Liver (tissue), 9 donors: ENCODE results near the gene ADGRV1. TPM values are rescaled to one million over a fixed set of nuclear protein-coding genes. Genes with fewer than 3 reads are reported as not detected.

ENCODE experiments used
- DNase-seq: peaks from one replicate; pipeline ENCODE4 v3.0.0-alpha.2; 2017; ENCODE audit warnings: low spot score
- H3K27ac ChIP-seq, 2 donors: one replicate each; pipeline ENCODE4 v1.7.0; 2013; ENCODE audit warnings: inconsistent platforms in 2 of 2, low read length in 2 of 2, control low read depth in 1 of 2, low read depth in 1 of 2, mild to moderate bottlenecking in 1 of 2
- H3K27me3 ChIP-seq, 4 donors: one replicate each; pipeline versions ENCODE4 v1.6.1 to v1.7.0; 2013; ENCODE audit warnings: low read length in 3 of 4, inconsistent platforms in 1 of 4, mild to moderate bottlenecking in 1 of 4, moderate library complexity in 1 of 4; ENCODE audit not compliant: control insufficient read depth in 4 of 4, insufficient read depth in 4 of 4
- H3K36me3 ChIP-seq, 4 donors: one replicate each; pipeline versions ENCODE4 v1.6.1 to v1.7.0; 2013; ENCODE audit warnings: low read length in 3 of 4, mild to moderate bottlenecking in 3 of 4, low read depth in 1 of 4, moderate library complexity in 1 of 4; ENCODE audit not compliant: control insufficient read depth in 4 of 4, insufficient read depth in 3 of 4
- H3K4me1 ChIP-seq, 4 donors: one replicate each; pipeline versions ENCODE4 v1.6.1 to v1.7.0; 2013; ENCODE audit warnings: low read length in 3 of 4, mild to moderate bottlenecking in 3 of 4, moderate library complexity in 1 of 4; ENCODE audit not compliant: control insufficient read depth in 4 of 4, insufficient read depth in 4 of 4
- H3K4me3 ChIP-seq, 3 donors: one replicate each; pipeline versions ENCODE4 v1.6.1 to v1.7.0; 2013; ENCODE audit warnings: low read length in 3 of 3, control low read depth in 1 of 3, low read depth in 1 of 3, mild to moderate bottlenecking in 1 of 3
- H3K9ac ChIP-seq, 2 donors: one replicate each; pipeline ENCODE4 v1.7.0; 2013; ENCODE audit warnings: low read length in 2 of 2, mild to moderate bottlenecking in 2 of 2, moderate library complexity in 2 of 2, control low read depth in 1 of 2, low read depth in 1 of 2
- H3K9me3 ChIP-seq, 4 donors: one replicate each; pipeline versions ENCODE4 v1.6.1 to v1.7.0; 2013; ENCODE audit warnings: low read length in 3 of 4; ENCODE audit not compliant: control insufficient read depth in 4 of 4
- EGR1 ChIP-seq, 2 donors: IDR thresholded peaks; 2 replicates each; pipeline ENCODE4 v1.6.1; 2016 to 2018; ENCODE audit warnings: antibody characterized with exemption in 2 of 2, low read depth in 2 of 2
- FOXA1 ChIP-seq: IDR thresholded peaks from 2 replicates; pipeline ENCODE4 v1.6.1; 2016; ENCODE audit warnings: antibody characterized with exemption
- FOXA2 ChIP-seq: IDR thresholded peaks from 2 replicates; pipeline ENCODE4 v1.6.1; 2016; ENCODE audit warnings: antibody characterized with exemption
- GABPA ChIP-seq, 2 donors: IDR thresholded peaks in 1 of 2; conservative IDR thresholded peaks in 1 of 2; 2 replicates each; pipeline ENCODE4 v1.6.1; 2016; ENCODE audit warnings: antibody characterized with exemption in 2 of 2, mild to moderate bottlenecking in 1 of 2, moderate library complexity in 1 of 2
- HNF4A ChIP-seq, 2 donors: conservative IDR thresholded peaks; 2 replicates each; pipeline ENCODE4 v1.6.1; 2016; ENCODE audit warnings: antibody characterized with exemption in 2 of 2, mild to moderate bottlenecking in 2 of 2
- HNF4G ChIP-seq: IDR thresholded peaks from 2 replicates; pipeline ENCODE4 v1.6.1; 2016; ENCODE audit warnings: antibody characterized with exemption
- JUND ChIP-seq, 2 donors: IDR thresholded peaks; 2 replicates each; pipeline ENCODE4 v1.6.1; 2016; ENCODE audit warnings: antibody characterized with exemption in 2 of 2
- NR2F2 ChIP-seq: IDR thresholded peaks from 2 replicates; pipeline ENCODE4 v1.6.1; 2016; ENCODE audit warnings: antibody characterized with exemption
- RAD21 ChIP-seq, 2 donors: IDR thresholded peaks; 2 replicates each; pipeline ENCODE4 v1.6.1; 2016; ENCODE audit warnings: antibody characterized with exemption in 2 of 2, mild to moderate bottlenecking in 2 of 2
- RXRA ChIP-seq, 2 donors: IDR thresholded peaks; 2 replicates each; pipeline ENCODE4 v1.6.1; 2017 to 2018; ENCODE audit warnings: antibody characterized with exemption in 2 of 2, mild to moderate bottlenecking in 1 of 2
- SP1 ChIP-seq: IDR thresholded peaks from 2 replicates; pipeline ENCODE4 v1.6.1; 2018; ENCODE audit warnings: antibody characterized with exemption, mild to moderate bottlenecking
- TAF1 ChIP-seq: conservative IDR thresholded peaks from 2 replicates; pipeline ENCODE4 v1.6.1; 2016; ENCODE audit warnings: antibody characterized with exemption, mild to moderate bottlenecking
- YY1 ChIP-seq: IDR thresholded peaks from 2 replicates; pipeline ENCODE4 v1.6.1; 2016; ENCODE audit warnings: antibody characterized with exemption, mild to moderate bottlenecking
- WGBS: extraction: QIAGEN DNeasy Blood & Tissue Kit; methylation state at CpG from one replicate; pipeline ENCODE4 v1.1.7; 2013; 5-methylcytosine and 5-hydroxymethylcytosine counted together
- polyA plus RNA-seq, 2 donors: library from polyadenylated mRNA; stranded (reverse) in 1 of 2; unstranded in 1 of 2; fragments of 200-250 nt in 1 of 2; fragments of >200 nt in 1 of 2; fragmentation: Nextera tagmentation in 1 of 2; extraction: Ambion mirVana in 1 of 2; gene quantifications; one replicate each; pipeline versions ENCODE4 v1.2.1 to v1.2.3, GENCODE V29; 2013 to 2015
- total RNA-seq, 2 donors: library from RNA; depleted of rRNA; stranded (reverse); fragments of >200 nt; gene quantifications; one replicate each; pipeline ENCODE4 v1.2.3, GENCODE V29; 2014
- TF ChIP-seq, protein P1 (sequence below): IDR thresholded peaks from 2 replicates; pipeline ENCODE4 v1.6.1; 2016; ENCODE audit warnings: antibody characterized with exemption
- TF ChIP-seq, protein P2 (sequence below): IDR thresholded peaks from 2 replicates; pipeline ENCODE4 v1.6.1; 2016; ENCODE audit warnings: antibody characterized with exemption
- TF ChIP-seq, protein P3 (sequence below): fragments of 150-350 bp; IDR thresholded peaks from 2 replicates; pipeline ENCODE4 v1.5.1; 2017; ENCODE audit warnings: improper control_type of control experiment, low read depth, low read length; ENCODE audit not compliant: missing input control
- TF ChIP-seq, protein P4 (sequence below): IDR thresholded peaks from 2 replicates; pipeline ENCODE4 v1.6.1; 2016; ENCODE audit warnings: antibody characterized with exemption
- donor health status: healthy.
- donor health status: healthy.
- donor health status: healthy.
- donor health status: healthy.
- donor health status: healthy.

The ADGRV1 gene
- total and polyA plus RNA-seq, 4 donors = 5.1 to 15.5 (median 9.6) TPM

DNA sequence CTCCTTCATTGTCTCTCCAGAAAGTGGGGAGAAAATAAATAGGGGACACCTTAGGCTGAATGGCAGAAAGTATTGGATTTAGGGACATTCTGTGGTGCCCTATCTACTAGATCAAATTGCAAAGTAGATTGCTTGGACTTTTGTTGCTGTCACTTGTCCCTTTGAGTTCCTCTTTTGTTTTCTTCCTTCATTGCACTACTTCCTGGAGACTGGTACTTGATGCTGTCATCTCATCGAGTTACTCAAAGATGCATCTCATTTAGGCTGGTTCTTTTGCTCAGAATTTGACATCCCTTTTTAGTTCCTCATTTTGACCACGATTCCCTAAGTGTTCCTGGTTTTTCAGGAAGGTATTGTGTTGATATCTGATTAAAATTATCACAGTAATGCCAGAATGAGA is 137.6 kb downstream of the ADGRV1 start:
- no peak overlapping the region for H3K9ac ChIP-seq
- peaks cover 0 to 4% (median 3%) of the 10 kb centered on the region in 4 donors for H3K27me3 ChIP-seq
- no peak overlapping the region for H3K4me3 ChIP-seq
- H3K27ac ChIP-seq = no peak overlapping the region
- TF ChIP-seq, protein P1, sequence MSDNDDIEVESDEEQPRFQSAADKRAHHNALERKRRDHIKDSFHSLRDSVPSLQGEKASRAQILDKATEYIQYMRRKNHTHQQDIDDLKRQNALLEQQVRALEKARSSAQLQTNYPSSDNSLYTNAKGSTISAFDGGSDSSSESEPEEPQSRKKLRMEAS = no peak
- no peak for TF ChIP-seq YY1
- TF ChIP-seq, protein P2, sequence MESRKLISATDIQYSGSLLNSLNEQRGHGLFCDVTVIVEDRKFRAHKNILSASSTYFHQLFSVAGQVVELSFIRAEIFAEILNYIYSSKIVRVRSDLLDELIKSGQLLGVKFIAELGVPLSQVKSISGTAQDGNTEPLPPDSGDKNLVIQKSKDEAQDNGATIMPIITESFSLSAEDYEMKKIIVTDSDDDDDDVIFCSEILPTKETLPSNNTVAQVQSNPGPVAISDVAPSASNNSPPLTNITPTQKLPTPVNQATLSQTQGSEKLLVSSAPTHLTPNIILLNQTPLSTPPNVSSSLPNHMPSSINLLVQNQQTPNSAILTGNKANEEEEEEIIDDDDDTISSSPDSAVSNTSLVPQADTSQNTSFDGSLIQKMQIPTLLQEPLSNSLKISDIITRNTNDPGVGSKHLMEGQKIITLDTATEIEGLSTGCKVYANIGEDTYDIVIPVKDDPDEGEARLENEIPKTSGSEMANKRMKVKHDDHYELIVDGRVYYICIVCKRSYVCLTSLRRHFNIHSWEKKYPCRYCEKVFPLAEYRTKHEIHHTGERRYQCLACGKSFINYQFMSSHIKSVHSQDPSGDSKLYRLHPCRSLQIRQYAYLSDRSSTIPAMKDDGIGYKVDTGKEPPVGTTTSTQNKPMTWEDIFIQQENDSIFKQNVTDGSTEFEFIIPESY = no peak
- TF ChIP-seq, protein P3, sequence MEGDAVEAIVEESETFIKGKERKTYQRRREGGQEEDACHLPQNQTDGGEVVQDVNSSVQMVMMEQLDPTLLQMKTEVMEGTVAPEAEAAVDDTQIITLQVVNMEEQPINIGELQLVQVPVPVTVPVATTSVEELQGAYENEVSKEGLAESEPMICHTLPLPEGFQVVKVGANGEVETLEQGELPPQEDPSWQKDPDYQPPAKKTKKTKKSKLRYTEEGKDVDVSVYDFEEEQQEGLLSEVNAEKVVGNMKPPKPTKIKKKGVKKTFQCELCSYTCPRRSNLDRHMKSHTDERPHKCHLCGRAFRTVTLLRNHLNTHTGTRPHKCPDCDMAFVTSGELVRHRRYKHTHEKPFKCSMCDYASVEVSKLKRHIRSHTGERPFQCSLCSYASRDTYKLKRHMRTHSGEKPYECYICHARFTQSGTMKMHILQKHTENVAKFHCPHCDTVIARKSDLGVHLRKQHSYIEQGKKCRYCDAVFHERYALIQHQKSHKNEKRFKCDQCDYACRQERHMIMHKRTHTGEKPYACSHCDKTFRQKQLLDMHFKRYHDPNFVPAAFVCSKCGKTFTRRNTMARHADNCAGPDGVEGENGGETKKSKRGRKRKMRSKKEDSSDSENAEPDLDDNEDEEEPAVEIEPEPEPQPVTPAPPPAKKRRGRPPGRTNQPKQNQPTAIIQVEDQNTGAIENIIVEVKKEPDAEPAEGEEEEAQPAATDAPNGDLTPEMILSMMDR = no peak
- no peak for TF ChIP-seq HNF4G
- no peak for TF ChIP-seq HNF4A (conservative IDR thresholded peaks at IDR 0.05)
- no peak for TF ChIP-seq FOXA1
- TF ChIP-seq, protein P4, sequence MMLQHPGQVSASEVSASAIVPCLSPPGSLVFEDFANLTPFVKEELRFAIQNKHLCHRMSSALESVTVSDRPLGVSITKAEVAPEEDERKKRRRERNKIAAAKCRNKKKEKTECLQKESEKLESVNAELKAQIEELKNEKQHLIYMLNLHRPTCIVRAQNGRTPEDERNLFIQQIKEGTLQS = no peak
- TF ChIP-seq EGR1 (IDR thresholded peaks at IDR 0.05; ENCODE audit: low read depth in 2 of 2) = no peak
- TF ChIP-seq FOXA2 = no peak
- TF ChIP-seq RXRA (IDR thresholded peaks at IDR 0.05) = no peak
- no peak for TF ChIP-seq NR2F2
- no peak for TF ChIP-seq TAF1
- no peak for TF ChIP-seq RAD21 (IDR thresholded peaks at IDR 0.05)
- no peaks in the 10 kb centered on the region for H3K4me1 ChIP-seq
- H3K36me3 ChIP-seq = no peaks in the 10 kb centered on the region
- 37% methylated on average over 2 of the region's 2 CpGs for WGBS
- no peaks in the 10 kb centered on the region for H3K9me3 ChIP-seq
- DNase-seq = no peak

DNA sequence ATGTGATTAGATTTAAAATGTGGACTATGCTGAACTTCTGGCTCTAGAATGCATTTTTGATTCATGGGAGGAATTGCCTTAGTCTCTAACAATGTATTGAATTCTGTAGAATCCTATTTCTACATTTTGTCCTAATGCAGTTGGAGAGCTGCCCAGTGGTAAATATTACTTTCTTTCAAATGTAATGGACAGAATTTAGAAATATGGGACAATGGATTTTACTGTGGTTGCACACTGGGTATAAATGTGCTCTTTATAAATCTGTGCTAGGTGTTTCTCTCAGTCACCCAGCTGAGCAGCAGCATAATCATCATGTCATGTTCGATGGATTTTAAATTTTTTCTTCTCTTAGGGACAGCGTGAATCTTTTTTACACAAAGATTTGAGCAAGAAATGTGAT is 141.7 kb downstream of the ADGRV1 start:
- peaks cover 0 to 8% (median 1%) of the 10 kb centered on the region in 4 donors for H3K27me3 ChIP-seq
- 80% methylated on average over 2 of the region's 2 CpGs for WGBS
- no peaks in the 10 kb centered on the region for H3K9me3 ChIP-seq
- TF ChIP-seq HNF4A (conservative IDR thresholded peaks at IDR 0.05) = no peak
- TF ChIP-seq FOXA1 = no peak
- no peak for DNase-seq
- H3K9ac ChIP-seq = no peak overlapping the region
- H3K4me1 ChIP-seq = no peaks in the 10 kb centered on the region
- H3K36me3 ChIP-seq = no peaks in the 10 kb centered on the region
- H3K4me3 ChIP-seq = no peak overlapping the region
- no peak overlapping the region for H3K27ac ChIP-seq

DNA sequence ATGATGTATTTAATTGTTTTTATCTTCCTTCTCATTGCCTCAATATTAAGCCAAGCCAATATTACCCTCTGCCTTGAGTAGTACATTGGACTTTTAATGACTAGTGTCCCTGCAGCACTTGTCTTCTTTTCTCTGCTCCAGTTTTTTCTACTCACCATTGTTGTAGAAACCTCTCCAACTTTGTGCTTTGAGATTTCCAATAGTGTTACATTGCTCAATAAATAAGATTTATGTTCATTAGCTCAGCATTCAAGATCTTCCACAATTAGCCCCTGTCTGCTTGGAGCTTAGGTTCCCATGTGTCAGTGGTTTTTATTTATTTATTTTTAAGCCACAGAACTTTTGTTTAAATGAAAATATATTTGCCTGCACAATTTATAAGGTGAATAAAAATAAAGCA is 145.3 kb downstream of the ADGRV1 start:
- Histone ChIP-seq H3K9me3 (no peaks in the 10 kb centered on the region), H3K27me3 (peaks cover 0 to 8% (median 1%) of the 10 kb centered on the region in 4 donors), H3K27ac (no peak overlapping the region), H3K9ac (no peak overlapping the region), H3K4me3 (no peak overlapping the region), H3K4me1 (no peaks in the 10 kb centered on the region), H3K36me3 (no peaks in the 10 kb centered on the region)
- no peak for DNase-seq
- TF ChIP-seq HNF4A (conservative IDR thresholded peaks at IDR 0.05) = no peak
- no peak for TF ChIP-seq SP1
- no peak for TF ChIP-seq EGR1 (IDR thresholded peaks at IDR 0.05; ENCODE audit: low read depth in 2 of 2)
- no peak for TF ChIP-seq FOXA1
- TF ChIP-seq, protein P2 = no peak
- TF ChIP-seq GABPA (IDR thresholded peaks at IDR 0.05 in 1 of 2, conservative IDR thresholded peaks at IDR 0.05 in 1 of 2) = no peak
- no peak for TF ChIP-seq RXRA (IDR thresholded peaks at IDR 0.05)
- no peak for TF ChIP-seq TAF1
- TF ChIP-seq FOXA2 = no peak
- no peak for TF ChIP-seq HNF4G
- no peak for TF ChIP-seq YY1
- no peak for TF ChIP-seq JUND (IDR thresholded peaks at IDR 0.05)
- TF ChIP-seq NR2F2 = no peak
- TF ChIP-seq, protein P4 = no peak
- TF ChIP-seq, protein P1 = no peak
- no peak for TF ChIP-seq RAD21 (IDR thresholded peaks at IDR 0.05)
- TF ChIP-seq, protein P3 = no peak
